Kidney (tissue), 14 donors: ENCODE measurements around the gene CAND2. TPM values are rescaled to one million over a fixed set of nuclear protein-coding genes. Genes with fewer than 3 reads are reported as not detected.
A peak's percentile ranks its signal among the peaks of the same experiment; 100 is the strongest.

ENCODE experiments used
- DNase-seq, 5 donors: peaks; one replicate each; pipeline ENCODE4 v3.0.0-alpha.2; 2013 to 2020
- FAIRE-seq: peaks from 2 replicates; lab custom pipeline; 2012; peaks lifted over from hg19 to GRCh38; lab: Jason Lieb, UNC
- H3K27ac ChIP-seq, 2 donors: one replicate each; pipeline ENCODE4 v1.7.0; 2013; ENCODE audit warnings: low read depth in 2 of 2, low read length in 2 of 2, inconsistent platforms in 1 of 2
- H3K27me3 ChIP-seq: one replicate; pipeline ENCODE4 v1.7.1; 2013; ENCODE audit warnings: low read length, inconsistent platforms; ENCODE audit not compliant: control insufficient read depth, insufficient read depth
- H3K36me3 ChIP-seq, 3 donors: one replicate each; pipeline versions ENCODE4 v1.7.0 to v1.7.1; 2013; ENCODE audit warnings: low read length in 3 of 3, control low read depth in 1 of 3, inconsistent platforms in 1 of 3; ENCODE audit not compliant: insufficient read depth in 3 of 3, control insufficient read depth in 2 of 3
- H3K4me1 ChIP-seq, 3 donors: one replicate each; pipeline versions ENCODE4 v1.7.0 to v1.7.1; 2013; ENCODE audit warnings: low read length in 3 of 3, inconsistent platforms in 1 of 3, low read depth in 1 of 3; ENCODE audit not compliant: control insufficient read depth in 2 of 3, insufficient read depth in 2 of 3
- H3K4me3 ChIP-seq, 3 donors: one replicate each; pipeline versions ENCODE4 v1.7.0 to v1.8.1; 2013; ENCODE audit warnings: low read length in 3 of 3, control low read depth in 1 of 3, inconsistent platforms in 1 of 3
- H3K9ac ChIP-seq, 3 donors: one replicate each; pipeline versions ENCODE4 v1.7.0 to v1.7.1; 2013; ENCODE audit warnings: low read length in 3 of 3, control low read depth in 1 of 3, inconsistent platforms in 1 of 3
- H3K9me3 ChIP-seq, 3 donors: one replicate each; pipeline versions ENCODE4 v1.7.0 to v1.7.1; 2013; ENCODE audit warnings: low read length in 3 of 3, control low read depth in 1 of 3, inconsistent platforms in 1 of 3; ENCODE audit not compliant: control insufficient read depth in 2 of 3, insufficient read depth in 1 of 3
- intact Hi-C: fragments of 100-400 bp; cut with DNase I; formaldehyde crosslinking; loops from one replicate; pipeline ENCODE4 v1.11.1; 2022
- polyA plus RNA-seq: library from polyadenylated mRNA; stranded (reverse); fragments of 350-450 nt; fragmentation: Illumina TruSeq; extraction: RNeasy Lipid Tissue Mini Kit (QIAGEN cat#74804); gene quantifications from one replicate; pipeline ENCODE4 v1.2.3, GENCODE V29; 2014; ENCODE audit warnings: low read depth, low replicate concordance; ENCODE audit not compliant: insufficient read depth
- total RNA-seq: library from RNA; stranded (reverse); fragmentation: NEBNext Ultra II Directional; extraction: Animal tissue kit (Norgen Biotek cat#: 25700); gene quantifications from one replicate; pipeline ENCODE4 v1.2.1, GENCODE V29; 2021
- TF ChIP-seq, protein P1 (sequence below): IDR thresholded peaks from 3 replicates; pipeline ENCODE4 v1.5.1; 2012; ENCODE audit warnings: mild to moderate bottlenecking, moderate library complexity, borderline replicate concordance; ENCODE audit not compliant: insufficient read depth; ENCODE audit errors: extremely low read depth
- donor health status: control.
- donor health status: control.
- donor health status: control.
- donor health status: control.
- donor health status: control.
- donor health status: DM: yes; HTN: yes; CAD: no.
- donor health status: Normal renal cell carcinoma (clear cell type).

The CAND2 gene
- total and polyA plus RNA-seq, 2 donors from 2014 or later, result 3.9 to 7.1 TPM

DNA sequence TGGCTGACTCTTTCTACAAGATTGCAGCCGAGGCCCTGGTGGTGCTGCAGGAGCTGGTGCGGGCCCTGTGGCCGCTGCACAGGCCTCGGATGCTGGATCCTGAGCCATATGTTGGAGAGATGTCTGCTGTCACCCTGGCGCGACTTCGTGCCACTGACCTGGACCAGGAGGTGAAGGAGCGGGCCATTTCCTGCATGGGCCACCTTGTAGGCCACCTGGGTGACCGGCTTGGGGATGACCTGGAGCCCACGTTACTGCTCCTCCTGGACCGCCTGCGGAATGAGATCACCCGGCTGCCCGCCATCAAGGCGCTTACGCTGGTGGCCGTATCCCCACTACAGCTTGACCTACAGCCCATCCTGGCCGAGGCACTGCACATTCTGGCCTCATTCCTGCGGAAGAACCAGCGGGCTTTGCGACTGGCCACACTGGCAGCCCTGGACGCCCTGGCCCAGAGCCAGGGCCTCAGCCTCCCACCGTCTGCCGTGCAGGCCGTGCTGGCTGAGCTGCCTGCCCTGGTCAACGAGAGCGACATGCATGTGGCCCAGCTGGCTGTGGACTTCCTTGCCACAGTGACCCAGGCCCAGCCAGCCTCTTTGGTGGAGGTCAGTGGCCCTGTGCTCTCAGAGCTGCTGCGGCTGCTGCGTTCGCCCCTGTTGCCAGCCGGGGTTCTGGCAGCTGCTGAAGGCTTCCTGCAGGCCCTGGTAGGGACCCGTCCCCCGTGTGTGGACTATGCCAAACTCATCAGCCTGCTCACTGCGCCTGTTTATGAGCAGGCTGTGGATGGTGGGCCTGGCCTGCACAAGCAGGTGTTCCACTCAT, 20.3 kb downstream of the CAND2 start:
- no peak overlapping the region for H3K4me3 ChIP-seq
- no peak overlapping the region for H3K27ac ChIP-seq
- no peak overlapping the region for H3K9ac ChIP-seq
- TF ChIP-seq, protein P1, sequence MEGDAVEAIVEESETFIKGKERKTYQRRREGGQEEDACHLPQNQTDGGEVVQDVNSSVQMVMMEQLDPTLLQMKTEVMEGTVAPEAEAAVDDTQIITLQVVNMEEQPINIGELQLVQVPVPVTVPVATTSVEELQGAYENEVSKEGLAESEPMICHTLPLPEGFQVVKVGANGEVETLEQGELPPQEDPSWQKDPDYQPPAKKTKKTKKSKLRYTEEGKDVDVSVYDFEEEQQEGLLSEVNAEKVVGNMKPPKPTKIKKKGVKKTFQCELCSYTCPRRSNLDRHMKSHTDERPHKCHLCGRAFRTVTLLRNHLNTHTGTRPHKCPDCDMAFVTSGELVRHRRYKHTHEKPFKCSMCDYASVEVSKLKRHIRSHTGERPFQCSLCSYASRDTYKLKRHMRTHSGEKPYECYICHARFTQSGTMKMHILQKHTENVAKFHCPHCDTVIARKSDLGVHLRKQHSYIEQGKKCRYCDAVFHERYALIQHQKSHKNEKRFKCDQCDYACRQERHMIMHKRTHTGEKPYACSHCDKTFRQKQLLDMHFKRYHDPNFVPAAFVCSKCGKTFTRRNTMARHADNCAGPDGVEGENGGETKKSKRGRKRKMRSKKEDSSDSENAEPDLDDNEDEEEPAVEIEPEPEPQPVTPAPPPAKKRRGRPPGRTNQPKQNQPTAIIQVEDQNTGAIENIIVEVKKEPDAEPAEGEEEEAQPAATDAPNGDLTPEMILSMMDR, result no peak
- H3K27me3 ChIP-seq, result no peaks in the 10 kb centered on the region
- intact Hi-C loops, result no loop called here
- DNase-seq, result no peak
- no peaks in the 10 kb centered on the region for H3K9me3 ChIP-seq
- FAIRE-seq, result no peak
- no peaks in the 10 kb centered on the region for H3K36me3 ChIP-seq
- no peaks in the 10 kb centered on the region for H3K4me1 ChIP-seq

DNA sequence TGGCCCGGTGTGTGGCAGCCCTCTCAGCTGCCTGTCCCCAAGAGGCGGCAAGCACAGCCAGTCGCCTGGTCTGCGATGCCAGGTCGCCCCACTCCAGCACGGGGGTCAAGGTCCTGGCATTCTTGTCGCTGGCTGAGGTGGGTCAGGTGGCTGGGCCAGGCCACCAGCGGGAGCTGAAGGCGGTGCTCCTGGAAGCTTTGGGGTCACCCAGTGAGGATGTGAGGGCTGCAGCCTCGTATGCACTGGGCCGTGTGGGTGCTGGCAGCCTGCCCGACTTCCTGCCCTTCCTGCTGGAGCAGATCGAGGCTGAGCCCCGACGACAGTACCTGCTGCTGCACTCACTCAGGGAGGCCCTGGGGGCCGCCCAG, 20.8 kb downstream of the CAND2 start:
- no peak for FAIRE-seq

DNA sequence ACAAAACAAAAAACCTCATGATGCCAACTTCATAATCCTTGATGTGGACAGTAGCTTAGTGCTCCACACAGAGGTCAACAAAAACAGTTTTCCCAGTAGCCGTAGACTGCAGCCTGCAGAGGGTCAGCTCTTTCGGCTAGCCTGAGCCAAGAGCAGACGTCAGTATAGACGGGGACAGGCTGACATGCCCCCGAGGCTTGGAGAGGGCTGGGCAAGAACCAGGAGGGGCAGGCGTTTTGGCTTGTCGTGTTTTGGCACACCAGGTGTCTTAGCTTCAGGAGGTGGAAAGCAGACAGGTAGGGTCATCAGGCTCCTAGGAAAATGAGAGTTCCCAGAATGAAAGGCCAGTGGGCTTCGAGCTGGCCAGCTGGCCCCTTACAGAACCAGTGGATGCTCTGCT, 21.8 kb downstream of the CAND2 start:
- Histone ChIP-seq H3K4me1 (no peaks in the 10 kb centered on the region), H3K9ac (no peak overlapping the region), H3K27ac (no peak overlapping the region), H3K4me3 (no peak overlapping the region), H3K9me3 (no peaks in the 10 kb centered on the region), H3K27me3 (no peaks in the 10 kb centered on the region), H3K36me3 (no peaks in the 10 kb centered on the region)
- intact Hi-C loops, result no loop called here
- no peak for FAIRE-seq
- TF ChIP-seq, protein P1, result no peak
- DNase-seq, result no peak

More for the DNA sequence above, 20.8 kb downstream of the CAND2 start:
- TF ChIP-seq, protein P1, result no peak
- H3K4me1 ChIP-seq, result no peaks in the 10 kb centered on the region
- H3K9ac ChIP-seq, result no peak overlapping the region
- no peak overlapping the region for H3K27ac ChIP-seq
- H3K9me3 ChIP-seq, result no peaks in the 10 kb centered on the region
- intact Hi-C loops, result no loop called here
- no peaks in the 10 kb centered on the region for H3K27me3 ChIP-seq
- no peak overlapping the region for H3K4me3 ChIP-seq
- H3K36me3 ChIP-seq, result no peaks in the 10 kb centered on the region
- DNase-seq, result peak in 1 of 5 donors; percentile 32
